HepG2 (cell line): ENCODE measurements around the gene ZNF764. TPM values are rescaled to one million over a fixed set of nuclear protein-coding genes. Genes with fewer than 3 reads are reported as not detected.

Experiments used
- CTCF ChIP-seq: sonication (generic); formaldehyde crosslinking; IDR thresholded peaks from 2 replicates; pipeline ENCODE4 v1.5.0; 2020; ENCODE audit warnings: mild to moderate bottlenecking, missing genetic modification reagents, moderate library complexity
- GABPA ChIP-seq, 2 experiments: IDR thresholded peaks; 2 replicates each; pipeline ENCODE4 v1.6.1; 2011 to 2016; ENCODE audit warnings: low read depth in 2 of 2, low read length in 1 of 2, missing biosample characterization in 1 of 2, missing genetic modification characterization in 1 of 2
- HNRNPK ChIP-seq: fragments of 200-400 bp; formaldehyde crosslinking; IDR thresholded peaks from 2 replicates; pipeline ENCODE4 v1.6.1; 2018; ENCODE audit warnings: low read length, low read depth, moderate library complexity, mild to moderate bottlenecking; ENCODE audit not compliant: poor library complexity, severe bottlenecking
- MAFK ChIP-seq, 2 experiments: IDR thresholded peaks in 1 of 2; conservative IDR thresholded peaks in 1 of 2; 2 replicates each; pipeline ENCODE4 v1.6.1; 2011; ENCODE audit warnings: improper control_type of control experiment in 2 of 2, low read length in 2 of 2
- SSRP1 ChIP-seq: IDR thresholded peaks from 2 replicates; pipeline ENCODE4 v1.6.1; 2016; ENCODE audit warnings: control low read depth
- ZBTB8A ChIP-seq: sonication (generic); formaldehyde crosslinking; IDR thresholded peaks from 2 replicates; pipeline ENCODE4 v1.4.0; 2020; ENCODE audit warnings: mild to moderate bottlenecking, low read depth, missing genetic modification reagents, borderline replicate concordance
- ZNF276 ChIP-seq: sonication (generic); formaldehyde crosslinking; IDR thresholded peaks from 2 replicates; pipeline ENCODE4 v1.4.0; 2020; ENCODE audit warnings: mild to moderate bottlenecking, low read depth, missing genetic modification reagents
- ZNF574 ChIP-seq: sonication (generic); formaldehyde crosslinking; IDR thresholded peaks from 2 replicates; pipeline ENCODE4 v1.4.0; 2020; ENCODE audit warnings: missing genetic modification reagents
- ZNF672 ChIP-seq: sonication (generic); formaldehyde crosslinking; IDR thresholded peaks from 2 replicates; pipeline ENCODE4 v1.8.1; 2022; ENCODE audit warnings: missing genetic modification reagents
- polyA plus RNA-seq, 8 experiments: library from polyadenylated mRNA; depleted of rRNA in 3 of 8; stranded (reverse) in 7 of 8; unstranded in 1 of 8; fragments of >200 nt; fragmentation: Illumina TruSeq in 4 of 8; extraction: Trizol in 4 of 8; gene quantifications; 2 replicates each; pipeline versions ENCODE4 v1.2.1 to v1.2.3, GENCODE V29; 2011 to 2016; ENCODE audit warnings: low read depth in 4 of 8, missing spikeins in 1 of 8, mixed read lengths in 1 of 8; ENCODE audit not compliant: insufficient read depth in 1 of 8
- total RNA-seq, 5 experiments: library from RNA; depleted of rRNA; stranded (reverse); fragments of >200 nt; fragmentation: Illumina TruSeq; extraction: Trizol; gene quantifications; 2 replicates each; pipeline ENCODE4 v1.2.3, GENCODE V29; 2016; ENCODE audit warnings: low read depth in 1 of 5
- TF ChIP-seq, protein P1 (sequence below), 2 experiments: fragments of 450-650 bp in 1 of 2; sonication (generic) in 1 of 2; formaldehyde crosslinking in 1 of 2; IDR thresholded peaks; 2 replicates each; pipeline versions ENCODE4 v1.6.1 to v1.8.0; 2016 to 2022; ENCODE audit warnings: antibody characterized with exemption in 1 of 2, mild to moderate bottlenecking in 1 of 2, missing genetic modification reagents in 1 of 2
- TF ChIP-seq, protein P2 (sequence below): IDR thresholded peaks from 2 replicates; pipeline ENCODE4 v1.6.1; 2012; ENCODE audit warnings: inconsistent platforms

The ZNF764 gene
- total and polyA plus RNA-seq, 2 of the 13 experiments (the other 11 are each of a cell fraction or from before 2014, with no cell fraction given): 4.1 to 9.1 TPM

DNA sequence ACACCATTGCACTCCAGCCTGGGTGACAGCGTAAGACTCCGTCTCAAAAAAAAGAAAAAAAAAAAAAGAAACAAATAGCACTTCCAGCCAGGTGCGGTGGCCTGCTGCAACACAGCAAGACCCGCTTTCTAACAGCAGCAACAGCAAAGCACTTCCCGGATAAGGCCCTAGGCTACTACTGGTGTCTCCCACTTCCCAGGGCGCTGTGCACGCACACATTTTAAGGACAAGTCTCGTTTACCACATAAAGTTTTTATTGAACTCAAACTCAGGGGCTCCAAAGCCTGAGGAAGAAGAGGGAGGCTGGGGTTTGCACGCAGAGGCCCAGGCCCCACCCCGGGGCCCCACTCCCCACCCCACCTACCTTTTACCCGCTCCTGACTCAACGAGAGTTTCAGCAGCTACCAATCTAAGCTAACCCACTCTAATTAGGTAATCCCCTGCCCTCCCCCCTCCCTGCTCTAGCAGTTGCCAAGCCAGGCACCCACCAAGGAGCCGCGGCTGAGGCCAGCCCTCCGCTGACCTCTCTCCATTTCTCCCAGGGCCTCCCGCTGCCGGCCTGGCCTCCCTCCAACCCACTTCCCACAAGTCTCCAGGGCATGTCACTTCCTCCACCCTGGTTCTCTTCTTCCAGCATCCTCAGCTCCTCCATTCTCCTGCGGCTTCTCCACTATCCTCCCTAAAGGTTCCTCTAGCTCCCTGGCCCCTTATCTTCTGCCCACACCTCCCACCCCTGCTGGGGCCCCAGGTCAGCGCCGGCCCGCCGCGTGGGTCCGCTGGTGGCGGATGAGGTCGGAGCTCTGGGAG is 34.2 kb downstream of the ZNF764 start (continued):
- TF ChIP-seq, protein P1, sequence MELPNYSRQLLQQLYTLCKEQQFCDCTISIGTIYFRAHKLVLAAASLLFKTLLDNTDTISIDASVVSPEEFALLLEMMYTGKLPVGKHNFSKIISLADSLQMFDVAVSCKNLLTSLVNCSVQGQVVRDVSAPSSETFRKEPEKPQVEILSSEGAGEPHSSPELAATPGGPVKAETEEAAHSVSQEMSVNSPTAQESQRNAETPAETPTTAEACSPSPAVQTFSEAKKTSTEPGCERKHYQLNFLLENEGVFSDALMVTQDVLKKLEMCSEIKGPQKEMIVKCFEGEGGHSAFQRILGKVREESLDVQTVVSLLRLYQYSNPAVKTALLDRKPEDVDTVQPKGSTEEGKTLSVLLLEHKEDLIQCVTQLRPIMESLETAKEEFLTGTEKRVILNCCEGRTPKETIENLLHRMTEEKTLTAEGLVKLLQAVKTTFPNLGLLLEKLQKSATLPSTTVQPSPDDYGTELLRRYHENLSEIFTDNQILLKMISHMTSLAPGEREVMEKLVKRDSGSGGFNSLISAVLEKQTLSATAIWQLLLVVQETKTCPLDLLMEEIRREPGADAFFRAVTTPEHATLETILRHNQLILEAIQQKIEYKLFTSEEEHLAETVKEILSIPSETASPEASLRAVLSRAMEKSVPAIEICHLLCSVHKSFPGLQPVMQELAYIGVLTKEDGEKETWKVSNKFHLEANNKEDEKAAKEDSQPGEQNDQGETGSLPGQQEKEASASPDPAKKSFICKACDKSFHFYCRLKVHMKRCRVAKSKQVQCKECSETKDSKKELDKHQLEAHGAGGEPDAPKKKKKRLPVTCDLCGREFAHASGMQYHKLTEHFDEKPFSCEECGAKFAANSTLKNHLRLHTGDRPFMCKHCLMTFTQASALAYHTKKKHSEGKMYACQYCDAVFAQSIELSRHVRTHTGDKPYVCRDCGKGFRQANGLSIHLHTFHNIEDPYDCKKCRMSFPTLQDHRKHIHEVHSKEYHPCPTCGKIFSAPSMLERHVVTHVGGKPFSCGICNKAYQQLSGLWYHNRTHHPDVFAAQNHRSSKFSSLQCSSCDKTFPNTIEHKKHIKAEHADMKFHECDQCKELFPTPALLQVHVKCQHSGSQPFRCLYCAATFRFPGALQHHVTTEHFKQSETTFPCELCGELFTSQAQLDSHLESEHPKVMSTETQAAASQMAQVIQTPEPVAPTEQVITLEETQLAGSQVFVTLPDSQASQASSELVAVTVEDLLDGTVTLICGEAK (IDR thresholded peaks at IDR 0.05): no peak
- TF ChIP-seq, protein P1 (CRISPR knock-in tag; IDR thresholded peaks at IDR 0.05): peak; percentile 87; the same call in 1 of the 2 replicates
- TF ChIP-seq SSRP1 (CRISPR knock-in tag): 0 out of 2 replicates have a peak, but pooled peaks have one; percentile 61
- no peak for TF ChIP-seq ZNF574
- no peak for TF ChIP-seq CTCF (CRISPR knock-in tag)
- no peak for TF ChIP-seq ZNF672
- no peak for TF ChIP-seq MAFK (conservative IDR thresholded peaks at IDR 0.05 in 1 of 2, IDR thresholded peaks at IDR 0.05 in 1 of 2; ENCODE audit: low read length in 2 of 2)
- TF ChIP-seq HNRNPK: peak; percentile 20
- TF ChIP-seq ZBTB8A (CRISPR knock-in tag): no peak
- TF ChIP-seq ZNF276 (CRISPR knock-in tag): no peak
- TF ChIP-seq, protein P2, sequence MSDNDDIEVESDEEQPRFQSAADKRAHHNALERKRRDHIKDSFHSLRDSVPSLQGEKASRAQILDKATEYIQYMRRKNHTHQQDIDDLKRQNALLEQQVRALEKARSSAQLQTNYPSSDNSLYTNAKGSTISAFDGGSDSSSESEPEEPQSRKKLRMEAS: no peak
- TF ChIP-seq GABPA (IDR thresholded peaks at IDR 0.05; ENCODE audit: low read depth, low read length): no peak
- TF ChIP-seq GABPA (CRISPR knock-in tag; IDR thresholded peaks at IDR 0.05; ENCODE audit: low read depth): no peak
